ENCODE measurements around the gene CPNE5.

The CPNE5 gene

DNA sequence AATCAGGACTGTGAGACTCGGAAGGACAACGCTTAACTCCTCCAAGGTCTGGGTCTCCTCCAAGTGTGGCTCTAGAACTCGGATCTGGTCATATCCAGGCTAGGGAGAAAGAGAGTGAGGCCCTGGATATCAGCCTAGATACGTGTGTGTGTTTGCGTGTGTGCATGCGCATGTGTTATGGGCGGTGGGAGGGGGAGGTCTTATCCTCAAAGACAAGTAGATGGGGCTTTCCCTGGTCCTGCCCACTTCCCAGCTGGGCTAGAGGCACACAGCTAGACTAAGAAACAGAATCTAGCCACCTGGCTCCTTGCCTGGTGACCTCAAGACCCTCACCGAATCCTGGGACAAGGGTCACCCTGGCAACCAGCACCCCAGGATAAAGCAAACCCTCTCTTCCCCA lies 13.2 kb downstream of the CPNE5 start:
- no peak for TF ChIP-seq SIN3A (IDR thresholded peaks at IDR 0.05; ENCODE audit: borderline replicate concordance, insufficient read depth, low read length)
- no peak for TF ChIP-seq TAF1 (IDR thresholded peaks at IDR 0.05; ENCODE audit: borderline replicate concordance, insufficient read depth, low read length)
- TF ChIP-seq FOXP2 (optimal IDR thresholded peaks at IDR 0.05; ENCODE audit: borderline replicate concordance, extremely low read depth, extremely low read length, insufficient read depth) = no peak
- TF ChIP-seq, protein P1, sequence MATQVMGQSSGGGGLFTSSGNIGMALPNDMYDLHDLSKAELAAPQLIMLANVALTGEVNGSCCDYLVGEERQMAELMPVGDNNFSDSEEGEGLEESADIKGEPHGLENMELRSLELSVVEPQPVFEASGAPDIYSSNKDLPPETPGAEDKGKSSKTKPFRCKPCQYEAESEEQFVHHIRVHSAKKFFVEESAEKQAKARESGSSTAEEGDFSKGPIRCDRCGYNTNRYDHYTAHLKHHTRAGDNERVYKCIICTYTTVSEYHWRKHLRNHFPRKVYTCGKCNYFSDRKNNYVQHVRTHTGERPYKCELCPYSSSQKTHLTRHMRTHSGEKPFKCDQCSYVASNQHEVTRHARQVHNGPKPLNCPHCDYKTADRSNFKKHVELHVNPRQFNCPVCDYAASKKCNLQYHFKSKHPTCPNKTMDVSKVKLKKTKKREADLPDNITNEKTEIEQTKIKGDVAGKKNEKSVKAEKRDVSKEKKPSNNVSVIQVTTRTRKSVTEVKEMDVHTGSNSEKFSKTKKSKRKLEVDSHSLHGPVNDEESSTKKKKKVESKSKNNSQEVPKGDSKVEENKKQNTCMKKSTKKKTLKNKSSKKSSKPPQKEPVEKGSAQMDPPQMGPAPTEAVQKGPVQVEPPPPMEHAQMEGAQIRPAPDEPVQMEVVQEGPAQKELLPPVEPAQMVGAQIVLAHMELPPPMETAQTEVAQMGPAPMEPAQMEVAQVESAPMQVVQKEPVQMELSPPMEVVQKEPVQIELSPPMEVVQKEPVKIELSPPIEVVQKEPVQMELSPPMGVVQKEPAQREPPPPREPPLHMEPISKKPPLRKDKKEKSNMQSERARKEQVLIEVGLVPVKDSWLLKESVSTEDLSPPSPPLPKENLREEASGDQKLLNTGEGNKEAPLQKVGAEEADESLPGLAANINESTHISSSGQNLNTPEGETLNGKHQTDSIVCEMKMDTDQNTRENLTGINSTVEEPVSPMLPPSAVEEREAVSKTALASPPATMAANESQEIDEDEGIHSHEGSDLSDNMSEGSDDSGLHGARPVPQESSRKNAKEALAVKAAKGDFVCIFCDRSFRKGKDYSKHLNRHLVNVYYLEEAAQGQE (IDR thresholded peaks at IDR 0.05; ENCODE audit: insufficient read depth in 1 of 2, low read depth in 2 of 2, low read length in 2 of 2) = no peak
- TF ChIP-seq POLR2AphosphoS5 (IDR thresholded peaks at IDR 0.05; ENCODE audit: low read depth, low read length) = no peak

DNA sequence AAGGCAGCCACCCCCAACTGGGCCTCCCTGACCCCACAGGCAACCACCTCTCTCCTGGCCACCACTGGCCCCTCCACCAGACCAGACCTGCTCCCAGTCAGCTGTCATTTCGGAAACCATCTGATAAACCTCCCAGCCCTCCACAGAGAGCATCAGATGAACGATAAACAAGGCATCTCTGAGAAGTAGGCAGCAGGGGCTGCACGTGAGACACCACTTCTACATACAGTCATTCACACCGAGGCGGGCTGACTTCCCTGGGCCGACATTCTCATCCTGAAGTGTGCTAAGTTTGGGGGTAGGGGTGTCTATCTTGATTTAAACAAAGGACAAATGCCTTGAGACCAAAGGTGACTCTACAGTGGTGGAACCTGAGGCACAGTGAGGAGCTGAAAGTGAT lies 13.8 kb downstream of the CPNE5 start:
- TF ChIP-seq TAF1 (IDR thresholded peaks at IDR 0.05; ENCODE audit: borderline replicate concordance, insufficient read depth, low read length) = no peak
- TF ChIP-seq, protein P1 (IDR thresholded peaks at IDR 0.05; ENCODE audit: insufficient read depth in 1 of 2, low read depth in 2 of 2, low read length in 2 of 2) = no peak
- TF ChIP-seq POLR2AphosphoS5 (IDR thresholded peaks at IDR 0.05; ENCODE audit: low read depth, low read length) = no peak
- no peak for TF ChIP-seq SIN3A (IDR thresholded peaks at IDR 0.05; ENCODE audit: borderline replicate concordance, insufficient read depth, low read length)
- TF ChIP-seq FOXP2 (optimal IDR thresholded peaks at IDR 0.05; ENCODE audit: borderline replicate concordance, extremely low read depth, extremely low read length, insufficient read depth) = no peak

DNA sequence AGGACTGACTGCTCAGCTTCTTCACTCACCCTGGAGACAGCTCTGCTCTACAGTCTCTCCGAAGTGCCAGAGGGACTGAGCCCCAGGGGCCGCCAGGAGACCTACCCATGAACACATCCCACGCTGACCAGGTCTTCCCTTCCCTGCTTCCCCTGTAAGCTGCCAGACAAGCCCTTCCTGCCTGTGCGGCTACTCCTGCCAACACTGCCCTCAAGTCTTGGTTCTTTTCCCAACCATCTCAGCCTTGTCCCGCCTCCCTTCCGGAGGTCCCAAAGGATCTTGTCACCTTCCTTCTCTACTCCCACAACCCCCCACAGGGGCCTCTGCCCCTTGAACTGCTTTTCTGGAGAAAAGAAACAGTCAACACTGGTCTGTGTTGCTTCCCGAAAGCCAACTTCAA lies 15.0 kb downstream of the CPNE5 start:
- TF ChIP-seq, protein P1 (IDR thresholded peaks at IDR 0.05; ENCODE audit: insufficient read depth in 1 of 2, low read depth in 2 of 2, low read length in 2 of 2) = no peak
- no peak for TF ChIP-seq SIN3A (IDR thresholded peaks at IDR 0.05; ENCODE audit: borderline replicate concordance, insufficient read depth, low read length)
- TF ChIP-seq TAF1 (IDR thresholded peaks at IDR 0.05; ENCODE audit: borderline replicate concordance, insufficient read depth, low read length) = no peak
- TF ChIP-seq POLR2AphosphoS5 (IDR thresholded peaks at IDR 0.05; ENCODE audit: low read depth, low read length) = no peak

DNA sequence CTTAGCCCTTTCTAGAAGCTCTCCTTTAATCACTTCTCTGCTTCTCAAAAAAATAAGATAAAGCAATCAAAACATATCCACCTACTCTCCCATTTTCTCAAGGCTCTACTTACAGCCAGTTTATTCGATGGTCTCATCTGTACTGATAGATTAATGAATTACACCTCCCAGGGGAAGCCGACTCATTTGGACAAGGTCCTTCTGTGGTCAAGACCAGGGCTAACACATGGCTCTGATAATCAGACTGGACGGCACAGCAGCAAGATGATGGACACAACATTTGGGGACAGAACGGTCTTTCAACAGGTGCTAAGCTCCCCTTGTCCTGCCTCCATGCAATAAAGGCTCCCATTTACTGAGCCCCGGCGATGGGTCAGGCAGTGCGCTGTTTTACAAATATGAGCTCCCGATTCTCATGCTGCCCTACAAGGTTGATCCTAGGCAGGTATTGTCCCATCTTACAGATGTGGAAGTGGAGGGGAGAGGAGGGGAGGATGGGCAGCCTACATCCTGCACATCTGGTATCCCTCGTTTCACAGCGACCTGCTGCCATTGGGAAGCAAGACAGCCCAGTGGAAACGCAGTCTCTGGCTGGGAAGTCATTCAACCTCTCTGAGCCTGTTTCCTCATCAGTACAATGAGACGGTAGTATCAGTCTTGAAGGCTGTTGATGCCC lies 15.7 kb downstream of the CPNE5 start:
- TF ChIP-seq, protein P1 (IDR thresholded peaks at IDR 0.05; ENCODE audit: insufficient read depth in 1 of 2, low read depth in 2 of 2, low read length in 2 of 2) = no peak
- peak; percentile 45 for TF ChIP-seq FOXP2 (optimal IDR thresholded peaks at IDR 0.05; ENCODE audit: borderline replicate concordance, extremely low read depth, extremely low read length, insufficient read depth)

All from PFSK-1 (cell line).